HG02938 (cell line): Measurements from ENCODE around the gene PRDM2.

Experiments used
- ATAC-seq: cut with Tn5 transposase; IDR thresholded peaks from one replicate; pipeline ENCODE4 v1.9.1; 2021; ENCODE audit warnings: mild to moderate bottlenecking, moderate library complexity; ENCODE audit not compliant: unreplicated experiment

The PRDM2 gene

GRCh38 chr1:13730751-13731482 is 30.9 kb downstream of the PRDM2 start:
- peak; percentile 90 for ATAC-seq

GRCh38 chr1:13731897-13732296 is 31.9 kb downstream of the PRDM2 start:
- no peak for ATAC-seq

- no peak for ATAC-seq
These were observed 33.1 kb downstream of the PRDM2 start for GRCh38 chr1:13732971-13733667.

- no peak for ATAC-seq
These were observed 33.7 kb downstream of the PRDM2 start for GRCh38 chr1:13733711-13734110.

- no peak for ATAC-seq
These were observed 35.4 kb downstream of the PRDM2 start for GRCh38 chr1:13735168-13735930.

GRCh38 chr1:13737398-13737797 is 37.4 kb downstream of the PRDM2 start:
- ATAC-seq = peak; percentile 62

- ATAC-seq = no peak
These were observed 46.4 kb downstream of the PRDM2 start for GRCh38 chr1:13746342-13746741.

- ATAC-seq = peak; percentile 82
These were observed 48.9 kb downstream of the PRDM2 start for GRCh38 chr1:13748610-13749505.

- ATAC-seq = peak; percentile 18
These were observed 49.8 kb downstream of the PRDM2 start for GRCh38 chr1:13749543-13750341.

- ATAC-seq = no peak
These were observed 51.5 kb downstream of the PRDM2 start for GRCh38 chr1:13751458-13751871.

GRCh38 chr1:13751985-13752384 is 52.0 kb downstream of the PRDM2 start:
- ATAC-seq = no peak

- ATAC-seq = no peak
These were observed 52.9 kb downstream of the PRDM2 start for GRCh38 chr1:13752852-13753251.

- peak; percentile 40 for ATAC-seq
These were observed 53.8 kb downstream of the PRDM2 start for GRCh38 chr1:13753636-13754402.

GRCh38 chr1:13754510-13755103 is 54.6 kb downstream of the PRDM2 start:
- no peak for ATAC-seq

- ATAC-seq = no peak
These were observed 56.7 kb downstream of the PRDM2 start for GRCh38 chr1:13756557-13757315.

- no peak for ATAC-seq
These were observed 57.7 kb downstream of the PRDM2 start for GRCh38 chr1:13757693-13758092.

- no peak for ATAC-seq
These were observed 59.1 kb downstream of the PRDM2 start for GRCh38 chr1:13759072-13759471.

- no peak for ATAC-seq
These were observed 60.4 kb downstream of the PRDM2 start for GRCh38 chr1:13760340-13760739.
